GM21529 (cell line): ENCODE measurements around the gene JAM2.
"Not testable (repeated sequence)": the region's sequence is repeated elsewhere in the genome, so short reads cannot be mapped to it uniquely, and the experiment has no call there.

Source experiments
- ATAC-seq: cut with Tn5 transposase; IDR thresholded peaks from one replicate; pipeline ENCODE4 v1.9.1; 2021; ENCODE audit not compliant: unreplicated experiment

The JAM2 gene

GRCh38 chr21:25638660-25639550, at the start of gene JAM2:
TSS of gene JAM2 (plus strand) at chr21:25639258. CDS start at chr21:25639822, 564 bp downstream.
- peak; percentile 55 for ATAC-seq

GRCh38 chr21:25589887-25590286, 49.2 kb upstream of the JAM2 start:
- no peak for ATAC-seq

- ATAC-seq, result peak; percentile 91
These were observed 31.7 kb upstream of the JAM2 start, which contains the start of gene MRPL39 for GRCh38 chr21:25607151-25608043. TSS of gene MRPL39 (minus strand) at chr21:25607481. CDS start at chr21:25607475, 6 bp downstream.

- peak; percentile 82 for ATAC-seq
These were observed 30.9 kb upstream of the JAM2 start for GRCh38 chr21:25608044-25608737.

DNA sequence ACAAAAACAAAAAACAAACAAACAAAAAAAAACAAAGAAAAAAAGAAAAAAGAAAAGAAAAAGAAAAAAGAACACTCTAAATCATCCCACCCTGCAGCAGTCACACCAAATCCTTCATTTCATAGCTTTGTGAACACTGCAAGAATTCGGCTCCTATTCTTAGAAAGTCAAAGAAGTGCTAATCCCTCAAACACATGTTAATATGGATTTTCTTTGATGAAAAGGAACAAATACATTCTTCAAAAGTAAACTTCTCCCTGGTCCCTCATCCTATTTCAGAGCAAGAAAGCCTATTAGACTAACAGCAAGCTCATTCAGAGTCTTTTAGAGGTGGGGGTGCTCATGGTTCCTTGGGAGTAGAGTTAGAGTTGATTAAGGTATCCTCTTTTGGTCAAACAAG, 24.6 kb upstream of the JAM2 start:
- ATAC-seq, result no peak

DNA sequence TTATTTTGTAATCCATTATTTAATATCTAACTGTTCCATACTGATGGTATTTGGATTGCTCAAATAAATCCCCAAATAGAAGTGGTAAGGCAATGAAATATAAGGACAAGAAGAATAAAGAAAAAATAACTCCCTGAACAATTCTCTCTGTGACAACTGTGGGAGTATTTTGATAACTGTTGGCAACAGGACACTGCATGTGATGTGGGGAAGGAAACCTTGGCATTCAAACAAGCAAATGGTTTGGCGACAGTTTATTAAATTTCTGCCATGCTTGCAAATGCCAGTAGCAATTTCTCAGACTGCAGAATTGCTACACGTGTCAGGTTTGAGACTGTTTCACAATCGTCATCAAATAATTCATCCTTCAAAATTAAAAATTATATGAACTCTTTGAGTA, 23.2 kb upstream of the JAM2 start:
- ATAC-seq, result no peak

DNA sequence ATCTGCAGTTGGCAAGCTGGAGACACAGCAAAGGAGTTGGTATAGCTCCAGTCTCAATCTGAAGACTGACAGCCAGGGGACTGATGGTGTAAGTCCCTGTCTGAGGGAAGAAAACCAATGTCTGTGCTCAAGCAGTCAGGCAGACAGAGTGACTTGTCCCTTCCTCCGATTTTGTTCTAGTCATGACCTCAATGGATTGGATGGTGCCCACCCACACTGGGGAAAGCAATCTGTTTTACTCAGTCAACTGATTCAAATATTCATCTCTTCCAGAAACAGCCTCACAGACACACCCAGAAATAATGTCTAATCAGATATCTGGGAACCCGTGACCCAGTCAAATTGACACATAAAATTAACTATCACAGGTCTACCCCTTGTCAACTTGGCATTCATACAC, 19.9 kb upstream of the JAM2 start:
- no peak for ATAC-seq

DNA sequence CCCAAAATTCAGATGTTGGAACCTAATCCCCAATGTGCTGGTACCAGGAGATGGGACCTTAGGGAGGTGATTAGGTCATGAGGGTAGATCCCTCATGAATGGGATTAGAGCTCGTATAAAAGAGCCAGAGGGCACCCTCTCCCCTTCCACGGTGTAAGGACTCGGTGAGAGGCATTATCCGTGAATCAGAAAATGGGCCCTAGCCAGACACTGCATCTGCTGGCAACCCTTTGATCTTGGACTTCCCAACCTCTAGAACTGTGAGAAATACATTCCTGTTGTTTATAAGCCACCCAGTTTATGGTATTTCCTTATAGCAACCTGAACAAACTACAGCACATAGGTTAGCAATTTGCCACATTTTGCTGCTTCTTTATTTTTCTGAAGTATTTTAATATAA, 14.5 kb upstream of the JAM2 start:
- ATAC-seq, result no peak

- no peak for ATAC-seq
These were observed 14.0 kb upstream of the JAM2 start for GRCh38 chr21:25625036-25625435.

- ATAC-seq, result not testable (repeated sequence)
These were observed 13.1 kb upstream of the JAM2 start for GRCh38 chr21:25625776-25626555.

DNA sequence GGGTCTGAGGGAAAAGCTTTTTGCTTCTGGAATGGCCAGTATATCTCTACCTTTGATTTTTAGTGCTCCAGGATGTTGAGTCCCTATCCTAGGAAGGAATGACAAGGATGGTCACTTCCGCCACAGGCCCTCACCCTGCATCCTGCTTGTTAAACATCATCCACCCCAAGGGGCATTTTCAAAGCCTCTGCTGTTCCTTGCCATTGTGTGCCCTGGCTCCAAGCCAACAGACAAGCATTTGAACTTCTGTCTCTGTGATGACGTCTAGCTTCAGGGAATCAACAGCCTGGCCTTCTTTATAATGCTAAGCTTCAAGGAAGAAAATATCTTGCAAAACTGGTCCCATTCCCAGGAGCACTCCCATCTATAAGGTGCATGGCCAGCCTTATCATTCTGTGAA, 12.3 kb upstream of the JAM2 start:
- ATAC-seq, result no peak

DNA sequence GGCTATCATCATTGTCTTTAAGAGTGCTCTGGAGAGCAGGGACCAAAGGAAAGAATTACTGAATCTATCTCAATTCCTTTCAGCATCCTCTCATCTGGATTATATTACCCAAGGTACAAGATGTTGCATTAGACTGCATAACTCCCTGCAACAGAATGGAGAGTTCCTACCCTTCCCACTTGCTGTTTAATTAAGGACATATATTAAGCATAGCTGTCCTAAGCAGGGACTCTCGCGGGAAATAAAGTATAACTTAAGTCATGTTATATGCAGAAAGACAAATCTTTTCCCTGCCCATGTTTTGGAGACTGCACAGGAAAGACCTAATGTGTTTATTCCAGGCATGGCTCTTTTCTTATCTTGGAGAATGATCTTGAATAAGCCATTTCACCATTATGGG, 6.8 kb upstream of the JAM2 start:
- ATAC-seq, result no peak

- no peak for ATAC-seq
These were observed 3.7 kb upstream of the JAM2 start for GRCh38 chr21:25635310-25635709.

DNA sequence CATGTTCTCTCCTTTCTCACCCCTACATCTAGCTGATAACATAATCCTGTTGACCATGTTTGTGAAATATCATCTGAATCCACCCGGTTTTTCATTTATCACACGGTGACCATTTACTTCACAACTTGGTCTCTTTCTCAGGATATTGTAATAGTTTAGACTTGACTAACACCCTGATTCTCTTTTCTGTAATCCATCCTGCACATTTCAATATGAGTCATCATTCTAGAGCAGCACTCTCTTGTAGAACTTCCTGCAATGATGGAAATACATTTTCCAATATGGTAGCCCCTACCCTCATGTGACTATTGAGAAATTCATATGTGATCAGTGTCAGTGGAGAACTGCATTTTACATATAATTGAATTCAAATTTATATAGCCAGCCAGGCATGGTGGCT, 2.3 kb upstream of the JAM2 start:
- ATAC-seq, result no peak

DNA sequence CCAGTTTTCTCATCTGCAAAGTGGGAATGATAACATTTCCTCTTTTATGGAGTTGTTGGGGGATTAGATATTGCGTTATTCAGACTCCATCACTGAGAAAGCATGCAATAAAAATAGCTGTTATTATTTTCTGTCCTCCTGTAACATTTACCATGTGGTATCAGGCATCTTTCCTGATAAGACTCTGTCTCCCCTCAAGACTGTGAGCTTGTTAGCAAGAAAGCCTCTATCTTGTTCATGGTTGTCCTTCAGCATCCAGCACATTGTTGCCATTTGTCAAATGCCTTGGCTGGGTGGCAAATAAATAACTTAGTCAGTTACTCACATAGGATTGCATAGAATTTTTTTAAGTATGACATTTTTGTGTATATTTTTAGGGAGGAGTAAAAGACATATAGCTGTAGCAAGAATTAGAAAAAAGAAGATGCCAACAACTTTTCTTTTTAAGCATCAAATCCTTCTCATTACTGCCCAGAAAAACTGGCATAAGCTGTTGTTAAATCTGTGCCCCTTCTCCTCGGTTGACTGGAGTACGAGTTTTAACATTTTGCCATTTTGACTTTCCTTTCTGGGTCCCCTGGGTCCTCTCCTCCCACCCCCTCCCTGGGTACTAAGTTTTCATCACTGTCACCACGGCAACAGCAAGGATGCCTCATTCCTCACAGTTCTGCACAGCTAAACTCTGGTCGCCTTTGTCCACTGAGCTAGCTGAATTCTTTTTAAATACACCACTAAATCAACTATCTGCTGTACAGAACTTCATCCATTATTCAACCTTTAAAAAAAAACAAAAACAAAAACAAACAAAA, 1.0 kb upstream of the JAM2 start:
- ATAC-seq, result no peak

GRCh38 chr21:25639551-25640201, 618 bp downstream of the JAM2 start:
- ATAC-seq, result peak; percentile 72

DNA sequence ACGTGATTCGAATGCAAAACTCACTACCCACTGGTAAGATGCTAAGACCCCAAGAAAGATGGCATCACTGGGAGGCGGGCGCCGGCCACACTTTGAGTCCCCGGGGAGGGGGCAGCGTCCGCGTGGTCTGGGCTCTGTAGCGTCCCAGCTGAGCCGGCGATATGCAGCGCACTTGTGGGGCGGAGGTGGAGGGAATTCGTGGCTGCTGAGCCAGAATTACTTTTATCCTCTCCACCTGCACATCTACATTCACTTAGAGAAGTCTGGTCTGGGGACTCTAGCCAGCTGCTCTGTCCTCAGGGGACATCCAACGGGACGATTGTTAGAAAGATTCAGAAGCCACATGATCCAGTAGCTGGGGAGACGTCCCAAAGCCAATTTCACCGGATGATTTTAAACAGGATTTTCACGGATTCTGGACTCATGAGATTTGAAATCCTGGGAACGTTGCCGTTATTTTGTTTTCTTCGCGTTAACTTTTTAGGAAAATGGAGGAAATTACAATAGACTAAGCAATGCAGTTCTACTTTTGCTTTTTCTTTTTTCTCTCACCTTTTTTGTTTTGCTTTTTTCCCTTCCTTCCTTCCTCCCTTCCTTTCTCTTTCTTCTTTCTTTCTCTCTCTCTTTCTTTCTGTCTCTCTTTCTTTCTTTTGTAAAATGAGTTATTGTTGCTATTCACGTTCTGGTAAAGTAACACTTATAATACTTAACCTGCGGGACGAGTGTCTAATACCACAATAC, 1.3 kb downstream of the JAM2 start:
- ATAC-seq, result peak; percentile 24

DNA sequence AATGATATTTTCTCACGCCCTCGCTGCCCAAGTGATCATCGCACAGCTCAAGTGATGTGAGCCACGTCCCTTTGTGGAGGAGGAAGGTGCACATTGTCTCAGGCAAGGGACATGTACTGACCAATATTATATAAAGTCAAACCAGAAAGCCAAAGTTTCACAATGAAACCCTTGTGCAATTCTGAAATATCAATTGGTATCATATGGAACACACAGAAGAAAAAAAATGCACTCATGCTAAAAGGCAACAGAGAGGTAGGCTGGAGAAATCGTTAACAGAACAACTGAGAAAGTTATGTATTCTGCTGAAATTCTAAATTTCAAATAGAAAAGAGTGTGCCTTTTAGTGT, 1.9 kb downstream of the JAM2 start:
- ATAC-seq, result no peak
